SU-DHL-6 (cell line): ENCODE measurements around the gene ZNF91.
"Not testable (repeated sequence)": the region's sequence is repeated elsewhere in the genome, so short reads cannot be mapped to it uniquely, and the experiment has no call there.

Source experiments
- H2AFZ ChIP-seq: fragments of 200-600 bp; sonication (generic); 2 replicates; pipeline ENCODE4 v1.6.1; 2014; ENCODE audit warnings: low read depth, mild to moderate bottlenecking, moderate library complexity, mixed read lengths, antibody characterized with exemption, low read length; ENCODE audit not compliant: severe bottlenecking
- H3F3A ChIP-seq: fragments of 200-600 bp; shearing (Covaris generic); 2 replicates; pipeline ENCODE4 v1.6.0; 2016; ENCODE audit warnings: antibody characterized with exemption, mild to moderate bottlenecking; ENCODE audit not compliant: insufficient read depth
- H3K27ac ChIP-seq: fragments of 200-600 bp; sonication (generic); 2 replicates; pipeline ENCODE4 v1.5.1; 2016; ENCODE audit warnings: low read depth, mild to moderate bottlenecking, low read length, moderate library complexity, mixed read lengths
- H3K27me3 ChIP-seq: fragments of 200-600 bp; sonication (generic), shearing (Covaris generic); 2 replicates; pipeline ENCODE4 v1.6.0; 2014; ENCODE audit warnings: mild to moderate bottlenecking, low read length
- H3K36me3 ChIP-seq: fragments of 200-600 bp; sonication (generic); 2 replicates; pipeline ENCODE4 v1.6.1; 2014; ENCODE audit warnings: mild to moderate bottlenecking, low read length, mixed read lengths
- H3K4me2 ChIP-seq: fragments of 300-600, 200-600 bp; shearing (Covaris generic), sonication (generic); 2 replicates; pipeline ENCODE4 v1.6.0; 2014; ENCODE audit warnings: low read length, low read depth, mild to moderate bottlenecking; ENCODE audit not compliant: poor library complexity, severe bottlenecking
- H3K4me3 ChIP-seq: fragments of 200-600 bp; sonication (generic); 2 replicates; pipeline ENCODE4 v1.5.1; 2014; ENCODE audit warnings: antibody characterized with exemption, low read length, mild to moderate bottlenecking, mixed read lengths; ENCODE audit not compliant: insufficient read depth, poor library complexity, severe bottlenecking
- H3K79me2 ChIP-seq: fragments of 200-600 bp; sonication (generic); 2 replicates; pipeline ENCODE4 v1.6.1; 2014; ENCODE audit warnings: mild to moderate bottlenecking, low read length, moderate library complexity; ENCODE audit not compliant: insufficient read depth
- H3K9ac ChIP-seq: fragments of 200-600 bp; sonication (generic); 2 replicates; pipeline ENCODE4 v1.7.0; 2014; ENCODE audit warnings: mild to moderate bottlenecking, low read length
- H3K9me2 ChIP-seq: fragments of 200-600 bp; sonication (generic); replicated peaks from 2 replicates; pipeline ENCODE4 v1.6.1; 2014; ENCODE audit warnings: low read length; ENCODE audit not compliant: insufficient read depth
- H3K9me3 ChIP-seq: fragments of 200-600 bp; sonication (generic); 2 replicates; pipeline ENCODE4 v1.6.1; 2014; ENCODE audit warnings: low read length, mixed read lengths; ENCODE audit not compliant: insufficient read depth
- H4K20me1 ChIP-seq: fragments of 200-600 bp; sonication (generic); 2 replicates; pipeline ENCODE4 v1.6.1; 2014; ENCODE audit warnings: low read depth, mild to moderate bottlenecking, antibody characterized with exemption, low read length, moderate library complexity, mixed read lengths
- CTCF ChIP-seq: fragments of 200-600 bp; sonication (generic); IDR thresholded peaks from one replicate; pipeline ENCODE4 v1.5.1; 2017; ENCODE audit warnings: antibody characterized with exemption, mild to moderate bottlenecking, low read length, moderate library complexity; ENCODE audit not compliant: insufficient read depth, poor library complexity, severe bottlenecking
- EZH2phosphoT487 ChIP-seq: fragments of 200-600 bp; sonication (generic), shearing (Covaris generic); conservative IDR thresholded peaks from 2 replicates; pipeline ENCODE4 v1.6.1; 2018; ENCODE audit warnings: mild to moderate bottlenecking, antibody characterized with exemption, low read length, moderate library complexity, mixed read lengths

ZNF91 gene

DNA sequence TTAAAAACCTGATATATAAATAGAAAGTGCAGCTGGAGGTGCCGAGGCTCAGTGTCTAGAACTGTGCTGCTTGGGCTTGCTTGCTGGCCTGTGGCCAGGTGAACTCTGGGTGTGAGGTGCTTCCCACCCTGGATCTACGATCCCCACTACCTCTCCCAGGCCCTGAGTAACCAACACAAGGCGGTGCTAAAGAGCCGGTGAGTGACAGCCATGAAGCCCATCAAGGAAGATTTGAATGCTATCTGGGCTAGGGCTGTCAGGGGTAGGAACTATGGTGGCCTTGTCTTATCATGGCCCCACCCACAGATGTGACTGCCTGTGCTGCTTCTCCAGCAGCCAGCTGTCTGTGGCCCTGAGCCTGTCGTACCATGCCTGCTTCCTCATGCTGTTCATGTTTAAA, 25.6 kb upstream of the ZNF91 start:
- Histone ChIP-seq H3K27me3 (no peaks in the 10 kb centered on the region), H3K4me2 (no peak overlapping the region)

DNA sequence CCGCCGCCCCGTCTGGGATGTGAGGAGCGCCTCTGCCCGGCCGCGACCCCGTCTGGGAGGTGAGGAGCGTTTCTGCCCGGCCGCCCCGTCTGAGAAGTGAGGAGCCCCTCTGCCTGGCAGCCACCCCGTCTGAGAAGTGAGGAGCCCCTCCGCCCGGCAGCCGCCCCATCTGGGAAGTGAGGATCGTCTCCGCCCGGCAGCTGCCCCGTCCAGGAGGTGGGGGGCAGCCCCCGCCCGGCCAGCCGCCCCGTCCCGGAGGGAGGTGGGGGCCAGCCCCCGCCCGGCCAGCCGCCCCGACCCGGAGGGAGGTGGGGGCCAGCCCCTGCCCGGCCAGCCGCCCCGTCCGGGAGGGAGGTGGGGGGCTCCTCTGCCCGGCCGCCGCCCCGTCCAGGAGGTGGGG, 24.0 kb upstream of the ZNF91 start:
- H3F3A ChIP-seq, H3K27ac ChIP-seq, H2AFZ ChIP-seq, H4K20me1 ChIP-seq, H3K9ac ChIP-seq, H3K79me2 ChIP-seq, H3K4me2 ChIP-seq, H3K4me3 ChIP-seq, H3K27me3 ChIP-seq, H3K9me3 ChIP-seq, H3K9me2 ChIP-seq, H3K36me3 ChIP-seq: not testable (repeated sequence)

More for the DNA sequence above, 25.6 kb upstream of the ZNF91 start:
- Histone ChIP-seq H3K4me3 (no peak overlapping the region), H3K9ac (no peak overlapping the region), H2AFZ (no peak overlapping the region), H3K9me2 (no peaks in the 10 kb centered on the region), H3K9me3 (no peaks in the 10 kb centered on the region), H3K36me3 (no peaks in the 10 kb centered on the region), H3K79me2 (no peaks in the 10 kb centered on the region), H4K20me1 (no peaks in the 10 kb centered on the region), H3K27ac (no peak overlapping the region), H3F3A (no peaks in the 10 kb centered on the region)
- TF ChIP-seq EZH2phosphoT487: no peak
- no peak for TF ChIP-seq CTCF

DNA sequence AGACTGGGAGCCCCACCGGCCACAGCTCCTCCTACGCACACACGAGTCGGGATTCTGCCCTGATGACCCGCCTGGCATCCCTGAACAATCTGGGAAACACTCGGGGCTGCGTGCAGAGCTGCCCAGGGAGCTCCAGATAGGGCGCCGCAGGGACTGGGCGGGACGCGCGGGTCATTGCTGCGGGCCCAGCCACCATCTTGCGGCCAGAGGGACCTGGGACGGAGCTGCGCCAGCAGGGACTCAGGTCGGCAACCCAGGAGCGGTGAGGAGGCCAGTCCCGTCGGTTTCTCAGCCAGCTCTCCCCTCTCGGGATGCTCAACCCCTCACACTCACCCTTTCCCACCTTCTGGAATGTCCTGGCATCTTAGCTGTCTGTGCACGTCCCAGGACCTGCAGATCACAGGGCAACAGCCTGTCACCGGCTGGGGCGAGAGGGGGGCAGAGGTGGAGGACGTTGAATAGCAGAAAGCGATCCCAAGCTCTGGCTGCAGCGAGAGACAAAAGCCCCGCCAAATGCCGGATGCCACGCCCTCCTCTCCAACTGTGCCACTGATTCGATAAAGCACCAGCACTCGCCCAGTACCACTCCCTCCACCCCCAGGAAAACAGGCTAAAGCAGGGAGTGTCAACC, 20.4 kb upstream of the ZNF91 start:
- no peaks in the 10 kb centered on the region for H3K9me3 ChIP-seq
- H3K36me3 ChIP-seq: no peaks in the 10 kb centered on the region
- H3K4me3 ChIP-seq: peak overlapping the region; percentile 75
- no peaks in the 10 kb centered on the region for H3K79me2 ChIP-seq
- no peaks in the 10 kb centered on the region for H4K20me1 ChIP-seq
- TF ChIP-seq CTCF: no peak
- TF ChIP-seq EZH2phosphoT487: no peak
- H3K27ac ChIP-seq: 0 out of 2 replicates have a peak overlapping the region, but pooled peaks have one; percentile 18
- peak overlapping the region; percentile 82 for H3K4me2 ChIP-seq
- peak overlapping the region; percentile 94 for H2AFZ ChIP-seq
- peaks cover 4% of the 10 kb centered on the region; the same call in 1 of the 2 replicates for H3F3A ChIP-seq
- H3K9me2 ChIP-seq: no peaks in the 10 kb centered on the region
- peak overlapping the region; percentile 68 for H3K9ac ChIP-seq
- no peaks in the 10 kb centered on the region for H3K27me3 ChIP-seq

GRCh38 chr19:23415034-23415433, 19.8 kb upstream of the ZNF91 start:
- H3K9ac ChIP-seq: peak overlapping the region; percentile 68

More at GRCh38 chr19:23415034-23415433, 19.8 kb upstream of the ZNF91 start:
- H3K79me2 ChIP-seq: no peaks in the 10 kb centered on the region
- peak overlapping the region; percentile 94 for H2AFZ ChIP-seq
- peaks cover 4% of the 10 kb centered on the region; the same call in 1 of the 2 replicates for H3F3A ChIP-seq
- H3K27ac ChIP-seq: peak overlapping the region; percentile 27
- no peaks in the 10 kb centered on the region for H3K27me3 ChIP-seq
- TF ChIP-seq CTCF: no peak
- no peak for TF ChIP-seq EZH2phosphoT487
- H4K20me1 ChIP-seq: no peaks in the 10 kb centered on the region
- H3K36me3 ChIP-seq: no peaks in the 10 kb centered on the region
- H3K4me2 ChIP-seq: peak overlapping the region; percentile 82
- no peaks in the 10 kb centered on the region for H3K9me2 ChIP-seq
- H3K9me3 ChIP-seq: no peaks in the 10 kb centered on the region
- H3K4me3 ChIP-seq: peak overlapping the region; percentile 75
